Activated B cell treated with CpG ODN at 0.5 μM for 24 hours (primary cell): Measurements from ENCODE around the gene ZNF670. TPM values are rescaled to one million over a fixed set of nuclear protein-coding genes. Genes with fewer than 3 reads are reported as not detected.

Experiments used
- ATAC-seq: fragments of 200-7000 bp; cut with Tn5 transposase; one replicate; pipeline ENCODE4 v1.10.0; 2021; ENCODE audit warnings: low read depth, mild to moderate bottlenecking, moderate library complexity
- CTCF ChIA-PET: fragments of 350-600 bp; sonication (Branson Sonifier 250); formaldehyde crosslinking; loops from one replicate; lab custom pipeline; 2021; ENCODE audit warnings: antibody characterized with exemption; lab: Charles Lee
- POLR2A ChIA-PET: fragments of 350-600 bp; sonication (Branson Sonifier 250); formaldehyde crosslinking; loops from one replicate; lab custom pipeline; 2021; ENCODE audit warnings: antibody characterized with exemption; lab: Charles Lee
- DNase-seq: peaks from one replicate; pipeline ENCODE4 v3.0.0; 2022
- H3K27ac Mint-ChIP-seq: one replicate; pipeline ENCODE4 v1.8.0; 2020; ENCODE audit warnings: mixed read lengths
- H3K27me3 Mint-ChIP-seq: one replicate; pipeline ENCODE4 v1.8.0; 2021; ENCODE audit warnings: mixed read lengths
- H3K36me3 Mint-ChIP-seq: one replicate; pipeline ENCODE4 v1.8.0; 2021; ENCODE audit warnings: low read depth, mixed read lengths
- H3K4me1 Mint-ChIP-seq: one replicate; pipeline ENCODE4 v1.8.0; 2021; ENCODE audit warnings: mixed read lengths
- H3K4me3 Mint-ChIP-seq: one replicate; pipeline ENCODE4 v1.8.0; 2020; ENCODE audit warnings: mild to moderate bottlenecking, mixed read lengths
- H3K9me3 Mint-ChIP-seq: one replicate; pipeline ENCODE4 v1.8.0; 2020; ENCODE audit warnings: mixed read lengths
- intact Hi-C: fragments of 100-400 bp; cut with micrococcal nuclease; formaldehyde crosslinking; loops from one replicate; pipeline ENCODE4 v1.15.1; 2024
- total RNA-seq: library from RNA; stranded (reverse); gene quantifications from 2 replicates; pipeline ENCODE4 v1.2.3, GENCODE V29; 2022
- TF ChIP-seq, protein P1 (sequence below): fragments of 200-600 bp; IDR thresholded peaks from one replicate; pipeline ENCODE4 v1.8.0; 2022; ENCODE audit warnings: antibody characterized with exemption, mild to moderate bottlenecking

The ZNF670 gene
- total RNA-seq, 1 donor from 2014 or later, result 6.2 TPM

DNA sequence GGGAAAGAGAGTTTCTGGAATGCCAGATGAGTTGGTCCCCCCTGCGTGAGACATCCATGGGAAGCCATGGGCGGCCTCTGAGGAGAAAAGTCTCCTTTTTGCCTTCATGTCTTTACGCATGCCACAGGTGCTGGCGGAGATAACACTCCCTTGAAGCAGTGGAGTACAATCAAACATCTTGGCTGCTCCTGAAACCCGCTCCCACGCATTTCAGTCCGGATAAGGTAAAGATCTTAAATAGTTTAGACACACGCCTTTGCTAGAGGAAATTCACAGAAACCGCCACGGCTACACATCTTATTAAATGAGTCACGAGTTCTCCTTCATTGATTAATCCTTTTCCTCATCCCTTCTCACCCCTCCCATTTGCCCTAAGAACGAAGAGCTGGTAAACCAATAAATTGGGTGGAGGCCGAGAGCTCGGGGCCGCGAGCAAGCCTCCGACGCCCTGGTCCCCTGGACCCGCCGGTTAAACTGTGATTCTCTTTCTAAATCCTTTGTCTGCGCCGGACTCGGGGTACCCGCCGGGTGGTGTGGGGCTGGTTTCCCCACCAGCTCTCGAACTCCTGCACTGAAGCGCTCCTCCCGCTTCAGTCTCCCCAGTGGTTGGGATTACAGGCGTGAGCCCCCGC is 32.1 kb upstream of the ZNF670 start:
- ATAC-seq (peak; percentile 36), DNase-seq (no peak)
- Mint-ChIP-seq H3K4me1 (peaks cover 6% of the 10 kb centered on the region), H3K27me3 (peaks cover 48% of the 10 kb centered on the region), H3K27ac (no peak overlapping the region), H3K9me3 (no peaks in the 10 kb centered on the region), H3K36me3 (no peaks in the 10 kb centered on the region), H3K4me3 (peak overlapping the region; percentile 73)
- TF ChIP-seq, protein P1, sequence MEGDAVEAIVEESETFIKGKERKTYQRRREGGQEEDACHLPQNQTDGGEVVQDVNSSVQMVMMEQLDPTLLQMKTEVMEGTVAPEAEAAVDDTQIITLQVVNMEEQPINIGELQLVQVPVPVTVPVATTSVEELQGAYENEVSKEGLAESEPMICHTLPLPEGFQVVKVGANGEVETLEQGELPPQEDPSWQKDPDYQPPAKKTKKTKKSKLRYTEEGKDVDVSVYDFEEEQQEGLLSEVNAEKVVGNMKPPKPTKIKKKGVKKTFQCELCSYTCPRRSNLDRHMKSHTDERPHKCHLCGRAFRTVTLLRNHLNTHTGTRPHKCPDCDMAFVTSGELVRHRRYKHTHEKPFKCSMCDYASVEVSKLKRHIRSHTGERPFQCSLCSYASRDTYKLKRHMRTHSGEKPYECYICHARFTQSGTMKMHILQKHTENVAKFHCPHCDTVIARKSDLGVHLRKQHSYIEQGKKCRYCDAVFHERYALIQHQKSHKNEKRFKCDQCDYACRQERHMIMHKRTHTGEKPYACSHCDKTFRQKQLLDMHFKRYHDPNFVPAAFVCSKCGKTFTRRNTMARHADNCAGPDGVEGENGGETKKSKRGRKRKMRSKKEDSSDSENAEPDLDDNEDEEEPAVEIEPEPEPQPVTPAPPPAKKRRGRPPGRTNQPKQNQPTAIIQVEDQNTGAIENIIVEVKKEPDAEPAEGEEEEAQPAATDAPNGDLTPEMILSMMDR, result no peak
- intact Hi-C loops, result no loop called here
- POLR2A ChIA-PET, result no interaction called here
- CTCF ChIA-PET, result no interaction called here

DNA sequence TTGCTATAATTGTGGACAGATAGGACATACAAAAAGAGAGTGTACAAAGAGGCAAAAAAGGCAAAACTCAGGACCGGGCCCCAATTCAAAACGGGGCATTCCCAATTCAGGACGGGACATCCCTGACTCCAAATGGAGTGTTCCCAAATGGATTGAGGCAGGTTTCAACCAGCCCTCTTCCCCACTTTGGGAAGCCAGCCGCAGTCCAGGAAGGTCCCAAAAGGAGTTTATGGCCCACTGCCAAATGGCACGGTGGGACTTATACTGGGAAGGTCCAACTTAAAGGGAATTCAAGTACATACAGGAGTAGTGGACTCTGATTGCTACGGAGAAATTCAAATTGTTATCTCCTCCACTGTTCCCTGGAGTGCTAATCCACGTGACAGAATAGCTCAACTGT is 29.1 kb upstream of the ZNF670 start:
- ChIA-PET CTCF (no interaction called here), POLR2A (no interaction called here)
- TF ChIP-seq, protein P1, result no peak
- ATAC-seq, result no peak
- no peak for DNase-seq
- intact Hi-C loops, result loop anchor here (10.0 kb wide), 1 partner anchor 543 kb away; the partner anchor contains the start of genes CNST and TFB2M
- H3K4me3 Mint-ChIP-seq, result no peak overlapping the region
- peaks cover 41% of the 10 kb centered on the region for H3K27me3 Mint-ChIP-seq
- H3K9me3 Mint-ChIP-seq, result peaks cover 8% of the 10 kb centered on the region
- peaks cover 9% of the 10 kb centered on the region for H3K36me3 Mint-ChIP-seq
- peaks cover 25% of the 10 kb centered on the region for H3K4me1 Mint-ChIP-seq
- no peak overlapping the region for H3K27ac Mint-ChIP-seq

GRCh38 chr1:247105966-247106365 is 27.4 kb upstream of the ZNF670 start:
- Mint-ChIP-seq H3K4me3 (peak overlapping the region; percentile 19), H3K36me3 (peaks cover 25% of the 10 kb centered on the region), H3K4me1 (peaks cover 26% of the 10 kb centered on the region), H3K27ac (no peak overlapping the region), H3K27me3 (peaks cover 37% of the 10 kb centered on the region), H3K9me3 (peaks cover 17% of the 10 kb centered on the region)
- intact Hi-C loops, result loop anchor here (10.0 kb wide), 1 partner anchor 541 kb away; the partner anchor contains the start of genes CNST and TFB2M
- CTCF ChIA-PET, result no interaction called here
- no peak for DNase-seq
- ATAC-seq, result no peak
- TF ChIP-seq, protein P1, result no peak
- POLR2A ChIA-PET, result no interaction called here

DNA sequence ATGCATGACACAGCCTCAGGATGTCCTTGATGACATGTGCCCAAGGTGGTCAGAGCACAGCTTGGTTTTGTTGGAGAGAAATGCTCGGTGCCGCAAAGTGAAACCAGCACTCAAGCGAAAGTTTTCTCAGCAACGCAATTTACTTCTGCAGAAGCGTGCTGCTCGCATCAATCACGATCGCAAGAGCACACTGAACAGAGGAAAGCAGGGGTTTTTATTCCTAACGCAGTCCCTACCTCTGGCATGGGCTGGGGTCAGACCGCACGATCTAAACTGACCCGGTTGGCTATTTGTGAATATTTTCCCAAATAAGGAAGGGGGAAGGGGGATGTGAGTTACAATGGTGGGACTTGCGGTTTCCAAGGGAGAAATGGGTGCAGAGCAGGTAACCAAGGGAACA is 26.4 kb upstream of the ZNF670 start:
- Mint-ChIP-seq H3K4me1 (peaks cover 21% of the 10 kb centered on the region), H3K36me3 (peaks cover 35% of the 10 kb centered on the region), H3K9me3 (peaks cover 24% of the 10 kb centered on the region), H3K27ac (peak overlapping the region; percentile 1), H3K27me3 (peaks cover 31% of the 10 kb centered on the region), H3K4me3 (peak overlapping the region; percentile 24)
- no peak for DNase-seq
- no peak for ATAC-seq
- POLR2A ChIA-PET, result interaction anchor here (0.6 kb wide), 1 partner anchor 226 kb away, joined by 3 read pairs; no protein-coding TSS in a partner anchor
- intact Hi-C loops, result loop anchor here (1.0 to 10.0 kb wide), 5 partner anchors 27 to 540 kb away; partner anchors contain the start of genes CNST, TFB2M, ZNF496 and ZNF670
- TF ChIP-seq, protein P1, result no peak
- CTCF ChIA-PET, result no interaction called here

DNA sequence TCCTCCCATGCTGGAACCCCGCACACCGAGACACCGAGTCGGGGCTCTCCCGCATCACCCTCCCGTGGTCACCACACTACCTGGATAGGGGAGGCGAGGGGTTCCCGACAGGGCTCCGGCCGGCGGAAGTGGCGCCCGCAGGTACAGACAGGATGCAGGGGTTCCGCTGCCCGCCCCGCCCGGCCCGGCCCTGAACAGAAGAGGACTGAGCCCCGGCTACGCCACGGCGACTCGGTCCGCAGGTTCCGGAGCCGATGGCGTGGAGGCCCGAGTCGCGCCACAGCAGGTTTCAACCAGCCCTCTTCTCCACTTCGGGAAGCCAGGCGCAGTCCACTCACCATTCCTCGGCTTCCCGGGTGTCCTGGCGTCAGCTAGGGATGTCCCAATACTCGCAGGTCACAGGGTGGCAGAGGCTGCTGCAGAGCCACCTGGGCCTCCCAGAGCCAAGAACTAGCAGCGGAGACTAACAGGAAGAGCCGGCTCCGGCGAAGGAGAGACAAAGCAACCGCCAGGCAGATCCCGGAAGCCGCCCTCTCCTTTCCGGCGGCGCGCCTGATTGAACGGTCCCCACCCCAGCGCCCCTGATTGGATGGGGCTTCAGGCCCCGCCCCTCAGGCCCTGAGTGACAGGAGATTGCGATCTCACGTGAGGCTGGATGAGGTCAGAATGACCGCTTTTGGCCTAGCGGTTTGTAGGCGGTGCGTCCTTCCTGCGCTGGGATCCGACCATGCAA is 25.4 kb upstream of the ZNF670 start, which contains the start of gene ZNF669:
Gene ZNF669, minus strand, starts transcription at position 498 of the 733 bp plus-strand sequence. Its CDS starts 157 bp downstream, at position 341.
- DNase-seq (peak; percentile 89), ATAC-seq (peak; percentile 98)
- intact Hi-C loops, result loop anchor here (1.0 to 10.0 kb wide), 5 partner anchors 26 to 539 kb away; partner anchors contain the start of genes CNST, TFB2M, ZNF496 and ZNF670
- Mint-ChIP-seq H3K36me3 (peaks cover 43% of the 10 kb centered on the region), H3K9me3 (peaks cover 25% of the 10 kb centered on the region), H3K4me1 (peaks cover 21% of the 10 kb centered on the region), H3K27ac (peak within 1 kb of the TSS; percentile 90), H3K27me3 (peaks cover 23% of the 10 kb centered on the region), H3K4me3 (peak within 1 kb of the TSS; percentile 96)
- TF ChIP-seq, protein P1, result no peak
- CTCF ChIA-PET, result no interaction called here
- POLR2A ChIA-PET, result interaction anchor here (0.6 to 1.4 kb wide), 4 partner anchors 26 to 606 kb away, joined by 3 to 9 read pairs (median 6); partner anchors contain the start of gene ZNF670
